PC-3 (cell line): ENCODE measurements around the gene CTNNA2. TPM values are rescaled to one million over a fixed set of nuclear protein-coding genes. Genes with fewer than 3 reads are reported as not detected.

Experiments
- ATAC-seq: fragments of 200-7000 bp; cut with Tn5 transposase; 2 replicates; pipeline ENCODE4 v1.9.1; 2020; ENCODE audit warnings: mild to moderate bottlenecking, moderate library complexity
- BruUV-seq: library from RNA; stranded (reverse); fragments of 400-500 nt; replicated peaks from 2 replicates; lab custom pipeline; 2021; lab: Mats Ljungman, UMichigan
- CTCF ChIA-PET: fragments of 300-600 bp; sonication (Branson Sonifier 250); formaldehyde crosslinking; loops from one replicate; lab custom pipeline; 2022; ENCODE audit warnings: antibody characterized with exemption; lab: Charles Lee
- POLR2A ChIA-PET: fragments of 300-600 bp; sonication (Branson Sonifier 250); formaldehyde crosslinking; loops from one replicate; lab custom pipeline; 2022; ENCODE audit warnings: antibody characterized with exemption; ENCODE audit not compliant: unreplicated experiment; lab: Charles Lee
- DNase-seq: peaks from one replicate; pipeline ENCODE4 v3.0.0-alpha.2; 2015
- H2AFZ ChIP-seq: fragments of 300-600 bp; sonication (generic); 2 replicates; pipeline ENCODE4 v1.6.0; 2016; ENCODE audit warnings: antibody characterized with exemption, low read length
- H3F3A ChIP-seq: fragments of 300-600 bp; sonication (generic); one replicate; pipeline ENCODE4 v1.6.0; 2017; ENCODE audit warnings: antibody characterized with exemption, low read length, control low read depth, mild to moderate bottlenecking; ENCODE audit not compliant: unreplicated experiment
- H3K27ac ChIP-seq: fragments of 300-600 bp; sonication (generic); 2 replicates; pipeline ENCODE4 v1.5.1; 2016; ENCODE audit warnings: mild to moderate bottlenecking, low read length
- H3K27me3 ChIP-seq: fragments of 300-600 bp; sonication (generic); 2 replicates; pipeline ENCODE4 v1.6.1; 2016; ENCODE audit warnings: low read length, mixed read lengths
- H3K36me3 ChIP-seq: fragments of 300-600 bp; sonication (generic); 2 replicates; pipeline ENCODE4 v1.6.1; 2016; ENCODE audit warnings: low read depth, mixed run types, low read length, mixed read lengths
- H3K4me1 ChIP-seq: fragments of 300-600 bp; sonication (generic); 2 replicates; pipeline ENCODE4 v1.5.1; 2016; ENCODE audit warnings: low read length; ENCODE audit not compliant: insufficient read depth
- H3K4me2 ChIP-seq: fragments of 300-600 bp; sonication (generic); 2 replicates; pipeline ENCODE4 v1.6.0; 2016; ENCODE audit warnings: low read length
- H3K4me3 ChIP-seq: fragments of 300-600 bp; sonication (generic); 2 replicates; pipeline ENCODE4 v1.5.1; 2016; ENCODE audit warnings: mild to moderate bottlenecking, low read length, mixed read lengths
- H3K79me2 ChIP-seq: fragments of 300-600 bp; sonication (generic); 2 replicates; pipeline ENCODE4 v1.6.1; 2017; ENCODE audit warnings: low read length, mixed read lengths
- H3K9ac ChIP-seq: fragments of 300-600 bp; sonication (generic); 2 replicates; pipeline ENCODE4 v1.6.0; 2016; ENCODE audit warnings: mild to moderate bottlenecking, low read length
- H3K9me2 ChIP-seq: fragments of 300-600 bp; sonication (generic); replicated peaks from 2 replicates; pipeline ENCODE4 v1.6.1; 2016; ENCODE audit warnings: mixed run types, low read length, mixed read lengths
- H3K9me3 ChIP-seq: fragments of 300-600 bp; sonication (generic); 2 replicates; pipeline ENCODE4 v1.6.1; 2016; ENCODE audit warnings: low read length, mixed read lengths
- H4K20me1 ChIP-seq: fragments of 300-600 bp; sonication (generic); 2 replicates; pipeline ENCODE4 v1.6.1; 2016; ENCODE audit warnings: low read length, mixed read lengths
- EZH2 ChIP-seq: fragments of 300-600 bp; sonication (generic); IDR thresholded peaks from one replicate; pipeline ENCODE4 v1.6.1; 2017; ENCODE audit warnings: antibody characterized with exemption, mild to moderate bottlenecking, low read length; ENCODE audit not compliant: unreplicated experiment
- EZH2phosphoT487 ChIP-seq: fragments of 300-600 bp; sonication (generic); IDR thresholded peaks from 2 replicates; pipeline ENCODE4 v1.6.1; 2018; ENCODE audit warnings: mild to moderate bottlenecking, antibody characterized with exemption, low read length, borderline replicate concordance
- intact Hi-C: fragments of 100-400 bp; cut with micrococcal nuclease; formaldehyde crosslinking; loops from 2 replicates; pipeline ENCODE4 v1.9.0; 2023
- total RNA-seq: library from RNA; depleted of rRNA; stranded (reverse); fragments of >200 nt; gene quantifications from 2 replicates; pipeline ENCODE4 v1.2.3, GENCODE V29; 2014
- TF ChIP-seq, protein P1 (sequence below): fragments of 300-600 bp; sonication (generic); conservative IDR thresholded peaks from 2 replicates; pipeline ENCODE4 v1.5.1; 2017; ENCODE audit warnings: antibody characterized with exemption, low read depth, mild to moderate bottlenecking, low read length

Gene CTNNA2
- total RNA-seq, 1 experiment from 2014 or later, result not detected

DNA sequence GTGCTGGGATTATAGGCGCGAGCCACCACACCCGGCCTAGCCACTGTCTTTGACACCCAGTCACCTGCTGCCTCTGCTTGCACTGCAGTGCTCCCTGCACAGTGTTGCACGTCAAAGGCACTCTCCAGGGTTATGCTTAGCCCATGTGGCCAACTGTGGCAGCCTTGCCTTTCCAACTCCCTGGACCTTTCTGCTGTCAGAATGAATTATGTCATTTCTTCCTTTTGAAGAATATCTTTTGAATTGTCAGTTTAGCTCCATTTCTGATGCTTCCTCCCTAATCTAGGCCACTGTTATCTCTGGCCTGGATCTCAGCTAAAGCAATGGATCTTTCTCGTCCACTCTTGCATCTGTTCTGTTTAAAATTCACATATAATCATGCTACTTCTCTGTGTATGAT, 821.0 kb downstream of the CTNNA2 start:
- ChIA-PET CTCF (no interaction called here), POLR2A (no interaction called here)
- TF ChIP-seq EZH2, result no peak
- TF ChIP-seq, protein P1, sequence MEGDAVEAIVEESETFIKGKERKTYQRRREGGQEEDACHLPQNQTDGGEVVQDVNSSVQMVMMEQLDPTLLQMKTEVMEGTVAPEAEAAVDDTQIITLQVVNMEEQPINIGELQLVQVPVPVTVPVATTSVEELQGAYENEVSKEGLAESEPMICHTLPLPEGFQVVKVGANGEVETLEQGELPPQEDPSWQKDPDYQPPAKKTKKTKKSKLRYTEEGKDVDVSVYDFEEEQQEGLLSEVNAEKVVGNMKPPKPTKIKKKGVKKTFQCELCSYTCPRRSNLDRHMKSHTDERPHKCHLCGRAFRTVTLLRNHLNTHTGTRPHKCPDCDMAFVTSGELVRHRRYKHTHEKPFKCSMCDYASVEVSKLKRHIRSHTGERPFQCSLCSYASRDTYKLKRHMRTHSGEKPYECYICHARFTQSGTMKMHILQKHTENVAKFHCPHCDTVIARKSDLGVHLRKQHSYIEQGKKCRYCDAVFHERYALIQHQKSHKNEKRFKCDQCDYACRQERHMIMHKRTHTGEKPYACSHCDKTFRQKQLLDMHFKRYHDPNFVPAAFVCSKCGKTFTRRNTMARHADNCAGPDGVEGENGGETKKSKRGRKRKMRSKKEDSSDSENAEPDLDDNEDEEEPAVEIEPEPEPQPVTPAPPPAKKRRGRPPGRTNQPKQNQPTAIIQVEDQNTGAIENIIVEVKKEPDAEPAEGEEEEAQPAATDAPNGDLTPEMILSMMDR, result no peak
- TF ChIP-seq EZH2phosphoT487, result no peak
- Histone ChIP-seq H3K9me3 (no peaks in the 10 kb centered on the region), H3K36me3 (no peaks in the 10 kb centered on the region), H3K9ac (no peak overlapping the region), H3K27me3 (peaks cover 4% of the 10 kb centered on the region; the same call in 1 of the 2 replicates), H3K27ac (no peak overlapping the region), H3K4me2 (no peak overlapping the region), H3K4me3 (no peak overlapping the region), H3K4me1 (no peaks in the 10 kb centered on the region), H4K20me1 (no peaks in the 10 kb centered on the region), H3F3A (no peaks in the 10 kb centered on the region), H3K9me2 (no peaks in the 10 kb centered on the region), H3K79me2 (no peaks in the 10 kb centered on the region), H2AFZ (no peak overlapping the region)
- BruUV-seq, result no TSS peak
- intact Hi-C loops, result no loop called here
- ATAC-seq (no peak), DNase-seq (no peak)

GRCh38 chr2:80335411-80335810, 822.6 kb downstream of the CTNNA2 start:
- no TSS peak for BruUV-seq
- CTCF ChIA-PET, result no interaction called here

DNA sequence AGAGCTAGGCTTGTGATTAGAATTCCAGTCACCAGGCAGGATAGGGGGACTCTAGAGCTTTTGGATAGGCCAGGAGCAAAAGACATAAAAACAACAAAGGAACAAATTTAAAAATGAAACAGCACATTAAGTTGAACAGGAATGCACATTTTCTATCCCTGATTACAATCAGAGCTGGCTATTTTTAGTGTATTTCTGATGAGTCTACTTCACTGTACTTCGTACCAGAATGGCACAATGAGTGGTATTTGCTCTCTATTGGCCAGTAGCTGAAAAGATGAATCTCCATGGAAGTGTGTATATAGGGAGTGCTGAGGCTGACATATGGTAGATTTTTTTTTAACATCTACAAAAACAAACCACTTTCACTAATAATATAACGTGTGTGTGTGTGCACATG, 825.9 kb downstream of the CTNNA2 start:
- no peak for TF ChIP-seq EZH2phosphoT487
- no TSS peak for BruUV-seq
- ATAC-seq (no peak), DNase-seq (no peak)
- H3K79me2 ChIP-seq, result no peaks in the 10 kb centered on the region
- no peaks in the 10 kb centered on the region for H3K4me1 ChIP-seq
- H3K27me3 ChIP-seq, result no peaks in the 10 kb centered on the region
- H4K20me1 ChIP-seq, result no peaks in the 10 kb centered on the region
- no peaks in the 10 kb centered on the region for H3K9me2 ChIP-seq
- H3K4me3 ChIP-seq, result no peak overlapping the region
- H3K27ac ChIP-seq, result no peak overlapping the region
- H2AFZ ChIP-seq, result no peak overlapping the region
- intact Hi-C loops, result no loop called here
- no peaks in the 10 kb centered on the region for H3K9me3 ChIP-seq
- no peak overlapping the region for H3K9ac ChIP-seq
- no peaks in the 10 kb centered on the region for H3F3A ChIP-seq
- POLR2A ChIA-PET, result no interaction called here
- no peaks in the 10 kb centered on the region for H3K36me3 ChIP-seq
- no peak overlapping the region for H3K4me2 ChIP-seq
- CTCF ChIA-PET, result no interaction called here

More at GRCh38 chr2:80335411-80335810, 822.6 kb downstream of the CTNNA2 start:
- H4K20me1 ChIP-seq, result no peaks in the 10 kb centered on the region
- H3K4me3 ChIP-seq, result no peak overlapping the region
- no peak overlapping the region for H3K9ac ChIP-seq
- DNase-seq, result no peak
- H3K9me2 ChIP-seq, result no peaks in the 10 kb centered on the region
- intact Hi-C loops, result no loop called here
- no peaks in the 10 kb centered on the region for H3K9me3 ChIP-seq
- POLR2A ChIA-PET, result no interaction called here
- H3K79me2 ChIP-seq, result no peaks in the 10 kb centered on the region
- H2AFZ ChIP-seq, result no peak overlapping the region
- H3K4me1 ChIP-seq, result no peaks in the 10 kb centered on the region
- no peaks in the 10 kb centered on the region for H3K36me3 ChIP-seq
- no peaks in the 10 kb centered on the region; the same call in 1 of the 2 replicates for H3K27me3 ChIP-seq
- H3K4me2 ChIP-seq, result no peak overlapping the region
- ATAC-seq, result no peak
- H3K27ac ChIP-seq, result no peak overlapping the region
- no peaks in the 10 kb centered on the region for H3F3A ChIP-seq
- no peak for TF ChIP-seq EZH2
- TF ChIP-seq EZH2phosphoT487, result no peak
- TF ChIP-seq, protein P1, result no peak
